H9 (cell line): ENCODE measurements around the gene LTB4R. TPM values are rescaled to one million over a fixed set of nuclear protein-coding genes. Genes with fewer than 3 reads are reported as not detected.

Experiments used
- DNase-seq: peaks from one replicate; pipeline ENCODE4 v3.0.0-alpha.2; 2017
- H2AFZ ChIP-seq: one replicate; pipeline ENCODE4 v1.6.1; 2013; ENCODE audit warnings: mild to moderate bottlenecking, low read length, control low read depth, moderate library complexity
- H2AK5ac ChIP-seq: 2 replicates; pipeline ENCODE4 v1.6.1; 2013; ENCODE audit warnings: low read length, control low read depth, mixed read lengths; ENCODE audit not compliant: insufficient read length
- H2BK120ac ChIP-seq: one replicate; pipeline ENCODE4 v1.6.1; 2013; ENCODE audit warnings: low read depth, mild to moderate bottlenecking, low read length, control low read depth, inconsistent platforms; ENCODE audit not compliant: poor library complexity, severe bottlenecking
- H2BK12ac ChIP-seq: 2 replicates; pipeline ENCODE4 v1.6.1; 2013; ENCODE audit warnings: low read length, control low read depth, mixed read lengths, low read depth; ENCODE audit not compliant: insufficient read length
- H2BK15ac ChIP-seq: 2 replicates; pipeline ENCODE4 v1.6.1; 2013; ENCODE audit warnings: low read depth, low read length, control low read depth
- H2BK20ac ChIP-seq: one replicate; pipeline ENCODE4 v1.6.1; 2013; ENCODE audit warnings: low read depth, mild to moderate bottlenecking, low read length, control low read depth, inconsistent platforms; ENCODE audit not compliant: poor library complexity, severe bottlenecking
- H2BK5ac ChIP-seq: 2 replicates; pipeline ENCODE4 v1.6.1; 2013; ENCODE audit warnings: low read length, control low read depth, mixed read lengths; ENCODE audit not compliant: insufficient read length
- H3K14ac ChIP-seq: 2 replicates; pipeline ENCODE4 v1.6.1; 2013; ENCODE audit warnings: low read length, control low read depth; ENCODE audit not compliant: insufficient read depth
- H3K18ac ChIP-seq: 2 replicates; pipeline ENCODE4 v1.6.1; 2013; ENCODE audit warnings: low read depth, mild to moderate bottlenecking, mixed read lengths, low read length, control low read depth; ENCODE audit not compliant: insufficient read length
- H3K23ac ChIP-seq: 2 replicates; pipeline ENCODE4 v1.6.1; 2013; ENCODE audit warnings: low read length, control low read depth, mixed read lengths, low read depth; ENCODE audit not compliant: insufficient read length
- H3K23me2 ChIP-seq: 2 replicates; pipeline ENCODE4 v1.6.1; 2013; ENCODE audit warnings: low read depth, mild to moderate bottlenecking, mixed read lengths, low read length, control low read depth; ENCODE audit not compliant: insufficient read length, poor library complexity, severe bottlenecking
- H3K27ac ChIP-seq: 2 replicates; pipeline ENCODE4 v1.5.1; 2013; ENCODE audit warnings: low read length, control low read depth, mixed read lengths, low read depth; ENCODE audit not compliant: insufficient read length
- H3K27me3 ChIP-seq: 2 replicates; pipeline ENCODE4 v1.6.1; 2013; ENCODE audit warnings: low read length, control low read depth, inconsistent platforms; ENCODE audit not compliant: insufficient read depth
- H3K4ac ChIP-seq: 2 replicates; pipeline ENCODE4 v1.6.1; 2013; ENCODE audit warnings: low read depth, mild to moderate bottlenecking, control low read depth, inconsistent platforms, low read length, moderate library complexity
- H3K4me1 ChIP-seq: 2 replicates; pipeline ENCODE4 v1.6.1; 2013; ENCODE audit warnings: low read length, control low read depth, inconsistent platforms; ENCODE audit not compliant: insufficient read depth
- H3K4me2 ChIP-seq: 2 replicates; pipeline ENCODE4 v1.6.1; 2013; ENCODE audit warnings: low read length, control low read depth, mixed read lengths; ENCODE audit not compliant: insufficient read length, insufficient read depth
- H3K56ac ChIP-seq: 2 replicates; pipeline ENCODE4 v1.6.1; 2013; ENCODE audit warnings: low read depth, mild to moderate bottlenecking, mixed read lengths, low read length, control low read depth; ENCODE audit not compliant: insufficient read length
- H3K79me1 ChIP-seq: 2 replicates; pipeline ENCODE4 v1.6.1; 2013; ENCODE audit warnings: low read depth, mild to moderate bottlenecking, moderate library complexity, low read length, control low read depth, inconsistent platforms; ENCODE audit not compliant: insufficient read depth, poor library complexity, severe bottlenecking
- H3K79me2 ChIP-seq: 2 replicates; pipeline ENCODE4 v1.6.1; 2013; ENCODE audit warnings: low read length, control low read depth, inconsistent platforms; ENCODE audit not compliant: insufficient read depth
- H3K9ac ChIP-seq: 2 replicates; pipeline ENCODE4 v1.6.1; 2013; ENCODE audit warnings: low read length, control low read depth, mixed read lengths; ENCODE audit not compliant: insufficient read length; ENCODE audit errors: extremely low read depth
- H3K9me3 ChIP-seq: one replicate; pipeline ENCODE4 v1.6.1; 2013; ENCODE audit warnings: low read depth, low read length, inconsistent platforms; ENCODE audit not compliant: control insufficient read depth
- H3T11ph ChIP-seq: one replicate; pipeline ENCODE4 v1.6.1; 2013; ENCODE audit warnings: mild to moderate bottlenecking, low read length, control low read depth, inconsistent platforms
- H4K20me1 ChIP-seq: one replicate; pipeline ENCODE4 v1.6.1; 2013; ENCODE audit not compliant: control insufficient read depth, insufficient read length, insufficient read depth
- H4K5ac ChIP-seq: 2 replicates; pipeline ENCODE4 v1.6.1; 2013; ENCODE audit warnings: low read depth, mild to moderate bottlenecking, mixed read lengths, low read length, control low read depth; ENCODE audit not compliant: insufficient read length
- H4K8ac ChIP-seq: replicated peaks from 2 replicates; pipeline ENCODE4 v1.6.1; 2013; ENCODE audit warnings: low read length, control low read depth, mixed read lengths, low read depth; ENCODE audit not compliant: insufficient read length
- H4K91ac ChIP-seq: 2 replicates; pipeline ENCODE4 v1.6.1; 2013; ENCODE audit warnings: low read depth, mild to moderate bottlenecking, moderate library complexity, mixed read lengths, low read length, control low read depth; ENCODE audit not compliant: insufficient read length
- H3K27ac Mint-ChIP-seq, 3 experiments: 2 replicates in 2 of 3; 3 replicates in 1 of 3; pipeline ENCODE4 v1.8.0; 2020 to 2021; ENCODE audit warnings: mixed read lengths in 3 of 3, mild to moderate bottlenecking in 1 of 3, moderate library complexity in 1 of 3
- H3K27me3 Mint-ChIP-seq: 2 replicates; pipeline ENCODE4 v1.8.0; 2021; ENCODE audit warnings: low read depth, mild to moderate bottlenecking, moderate library complexity, mixed read lengths
- H3K36me3 Mint-ChIP-seq, 3 experiments: 2 replicates in 2 of 3; 3 replicates in 1 of 3; pipeline ENCODE4 v1.8.0; 2020 to 2021; ENCODE audit warnings: low read depth in 3 of 3, mixed read lengths in 3 of 3; ENCODE audit not compliant: insufficient read depth in 1 of 3
- H3K4me1 Mint-ChIP-seq, 2 experiments: 2 replicates each; pipeline ENCODE4 v1.8.0; 2020; ENCODE audit warnings: mixed read lengths in 2 of 2
- H3K4me3 Mint-ChIP-seq, 2 experiments: 2 replicates in 1 of 2; 3 replicates in 1 of 2; pipeline ENCODE4 v1.8.0; 2020 to 2021; ENCODE audit warnings: mild to moderate bottlenecking in 2 of 2, mixed read lengths in 2 of 2, moderate library complexity in 1 of 2
- H3K9me3 Mint-ChIP-seq, 2 experiments: 2 replicates in 1 of 2; 3 replicates in 1 of 2; pipeline ENCODE4 v1.8.0; 2020; ENCODE audit warnings: mild to moderate bottlenecking in 2 of 2, mixed read lengths in 2 of 2, moderate library complexity in 1 of 2
- WGBS: extraction: QIAGEN DNeasy Blood & Tissue Kit; methylation state at CpG from one replicate; pipeline ENCODE4 v1.1.7; 2013; ENCODE audit warnings: missing lambda C conversion rate, low lambda C conversion rate, mixed read lengths; ENCODE audit not compliant: insufficient read length; ENCODE audit errors: extremely low coverage; 5-methylcytosine and 5-hydroxymethylcytosine counted together
- total RNA-seq: library from RNA; stranded (reverse); gene quantifications from 2 replicates; pipeline ENCODE4 v1.2.1, GENCODE V29; 2021
- TF ChIP-seq, protein P1 (sequence below): fragments of 200-600 bp; sonication (generic); conservative IDR thresholded peaks from 3 replicates; pipeline ENCODE4 v1.8.0; 2021; ENCODE audit warnings: antibody characterized with exemption, mild to moderate bottlenecking

The LTB4R gene
- total RNA-seq, 1 experiment from 2014 or later: 8.9 TPM

DNA sequence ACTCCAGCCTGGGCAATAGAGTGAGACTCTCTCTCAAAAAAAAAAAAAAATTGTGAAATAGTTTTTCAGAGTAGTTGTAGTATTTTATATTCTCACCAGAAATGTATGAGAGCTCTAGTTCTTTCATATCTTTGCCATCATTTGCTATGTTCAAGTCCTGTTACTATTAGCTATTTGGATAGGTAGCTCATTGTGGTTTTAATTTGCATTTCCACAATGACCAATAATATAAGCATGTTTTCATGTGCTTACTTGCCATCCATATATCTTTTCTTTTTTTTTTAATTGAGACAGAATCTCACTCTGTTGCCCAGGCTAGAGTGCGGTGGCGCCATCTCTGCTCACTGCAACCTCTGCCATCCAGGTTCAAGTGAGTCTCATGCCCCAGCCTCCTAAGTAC lies 36.9 kb downstream of the LTB4R start:
- no peak overlapping the region for H3K9ac ChIP-seq
- no peaks in the 10 kb centered on the region for H3K9me3 ChIP-seq
- no peak overlapping the region for H3K56ac ChIP-seq
- no peak overlapping the region for H2BK15ac ChIP-seq
- H4K91ac ChIP-seq: no peak overlapping the region
- no peaks in the 10 kb centered on the region; the same call in 1 of the 2 replicates for H3K27me3 ChIP-seq
- H3K18ac ChIP-seq: no peak overlapping the region
- H4K20me1 ChIP-seq: no peaks in the 10 kb centered on the region
- H2BK5ac ChIP-seq: no peak overlapping the region
- Mint-ChIP-seq H3K27me3 (peaks cover 86% of the 10 kb centered on the region), H3K36me3 (no peaks in the 10 kb centered on the region), H3K27ac (no peak overlapping the region), H3K4me3 (no peak overlapping the region), H3K9me3 (no peaks in the 10 kb centered on the region), H3K4me1 (peaks cover 0 to 6% of the 10 kb centered on the region in 2 experiments; a peak in 2 of 4 replicates)
- H3K27ac ChIP-seq: no peak overlapping the region
- no peak overlapping the region for H4K5ac ChIP-seq
- H3K4me1 ChIP-seq: no peaks in the 10 kb centered on the region
- H3K79me2 ChIP-seq: no peaks in the 10 kb centered on the region
- H3K23me2 ChIP-seq: no peaks in the 10 kb centered on the region
- no peak for DNase-seq
- no peak overlapping the region for H3K4me2 ChIP-seq
- TF ChIP-seq, protein P1, sequence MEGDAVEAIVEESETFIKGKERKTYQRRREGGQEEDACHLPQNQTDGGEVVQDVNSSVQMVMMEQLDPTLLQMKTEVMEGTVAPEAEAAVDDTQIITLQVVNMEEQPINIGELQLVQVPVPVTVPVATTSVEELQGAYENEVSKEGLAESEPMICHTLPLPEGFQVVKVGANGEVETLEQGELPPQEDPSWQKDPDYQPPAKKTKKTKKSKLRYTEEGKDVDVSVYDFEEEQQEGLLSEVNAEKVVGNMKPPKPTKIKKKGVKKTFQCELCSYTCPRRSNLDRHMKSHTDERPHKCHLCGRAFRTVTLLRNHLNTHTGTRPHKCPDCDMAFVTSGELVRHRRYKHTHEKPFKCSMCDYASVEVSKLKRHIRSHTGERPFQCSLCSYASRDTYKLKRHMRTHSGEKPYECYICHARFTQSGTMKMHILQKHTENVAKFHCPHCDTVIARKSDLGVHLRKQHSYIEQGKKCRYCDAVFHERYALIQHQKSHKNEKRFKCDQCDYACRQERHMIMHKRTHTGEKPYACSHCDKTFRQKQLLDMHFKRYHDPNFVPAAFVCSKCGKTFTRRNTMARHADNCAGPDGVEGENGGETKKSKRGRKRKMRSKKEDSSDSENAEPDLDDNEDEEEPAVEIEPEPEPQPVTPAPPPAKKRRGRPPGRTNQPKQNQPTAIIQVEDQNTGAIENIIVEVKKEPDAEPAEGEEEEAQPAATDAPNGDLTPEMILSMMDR: no peak
- H2BK12ac ChIP-seq: no peak overlapping the region
- no peak overlapping the region for H2BK20ac ChIP-seq
- no peak overlapping the region for H4K8ac ChIP-seq
- no peak overlapping the region for H3T11ph ChIP-seq
- no peak overlapping the region for H3K14ac ChIP-seq
- H2AK5ac ChIP-seq: no peak overlapping the region
- no CpG with 5 or more reads among the region's 2 CpGs for WGBS
- no peak overlapping the region for H2BK120ac ChIP-seq
- no peaks in the 10 kb centered on the region for H3K79me1 ChIP-seq
- no peak overlapping the region for H3K4ac ChIP-seq
- no peak overlapping the region for H2AFZ ChIP-seq
- no peak overlapping the region for H3K23ac ChIP-seq
